ENCODE results near the gene CFAP410. TPM values are rescaled to one million over a fixed set of nuclear protein-coding genes. Genes with fewer than 3 reads are reported as not detected.
A peak's percentile ranks its signal among the peaks of the same experiment; 100 is the strongest.

CFAP410 gene
- total and polyA plus RNA-seq, 2 of the 13 experiments (the other 11 are each of a cell fraction or from before 2014, with no cell fraction given), result 8.0 to 20.1 TPM

DNA sequence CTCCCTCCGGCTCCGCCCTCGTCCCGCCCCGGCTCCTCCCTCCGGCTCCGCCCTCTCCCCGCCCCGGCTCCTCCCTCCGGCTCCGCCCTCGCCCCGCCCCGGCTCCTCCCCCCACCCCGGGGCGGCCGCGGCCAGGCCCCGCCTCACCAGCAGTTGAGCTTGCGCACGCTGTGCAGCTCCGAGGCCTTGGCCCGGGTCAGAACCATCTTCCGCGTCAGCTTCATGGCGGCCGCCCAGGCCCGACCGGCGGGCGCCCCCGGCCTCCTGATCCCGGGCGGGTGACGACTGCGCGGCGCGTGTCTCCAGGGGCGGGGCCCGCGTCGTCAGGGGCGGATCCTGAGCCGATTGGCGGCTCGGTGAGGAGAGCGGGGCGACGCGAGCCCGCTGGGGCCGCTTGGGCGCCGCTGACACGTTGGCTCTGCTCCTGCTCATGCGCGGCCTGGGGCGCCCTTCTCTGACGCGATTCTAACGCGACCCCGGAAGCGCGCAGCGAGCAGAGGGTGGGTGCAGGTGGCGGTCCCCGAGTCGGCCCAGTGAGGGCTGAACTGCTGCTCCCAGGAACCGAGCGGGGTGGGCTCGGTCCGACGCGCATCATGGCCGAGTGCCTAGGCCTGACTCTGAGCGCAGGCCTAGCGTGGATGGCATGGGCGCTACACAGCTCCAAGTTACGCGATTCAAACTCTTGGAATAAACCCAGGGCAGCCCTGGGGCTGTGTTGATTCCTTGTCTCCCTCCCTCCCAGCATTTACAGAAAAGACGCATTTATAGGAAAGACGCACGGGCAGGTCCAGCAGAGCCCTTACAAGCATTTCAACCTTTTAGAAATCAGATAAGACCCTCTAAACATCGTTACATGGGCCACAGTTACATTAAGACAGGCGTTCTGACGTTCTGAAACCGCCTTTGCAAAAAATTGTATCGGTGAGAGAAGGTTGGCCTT, at the start of gene CFAP410 (continued):
- TF ChIP-seq ZNF282 (IDR thresholded peaks at IDR 0.05; ENCODE audit: partially characterized antibody) (no peak), POGZ (CRISPR knock-in tag; IDR thresholded peaks at IDR 0.05) (peak; percentile 90), ZNF607 (CRISPR knock-in tag; IDR thresholded peaks at IDR 0.05; ENCODE audit: borderline replicate concordance) (peak; percentile 64), ZNF614 (CRISPR knock-in tag; IDR thresholded peaks at IDR 0.05; ENCODE audit: borderline replicate concordance) (peak; percentile 73; the same call in 1 of the 2 replicates), TCF12 (IDR thresholded peaks at IDR 0.05) (no peak), TCF12 (CRISPR knock-in tag; IDR thresholded peaks at IDR 0.05) (no peak; the same call in 1 of the 2 replicates), ZSCAN22 (CRISPR knock-in tag; IDR thresholded peaks at IDR 0.05) (peak; percentile 40; the same call in 1 of the 2 replicates), FIP1L1 (IDR thresholded peaks at IDR 0.05; ENCODE audit: borderline replicate concordance, insufficient read depth, low read depth, low read length) (no peak; the same call in 1 of the 2 replicates), ZNF354B (CRISPR knock-in tag; IDR thresholded peaks at IDR 0.05) (no peak), CSRNP2 (CRISPR knock-in tag; conservative IDR thresholded peaks at IDR 0.05; ENCODE audit: low read depth) (no peak), GZF1 (CRISPR knock-in tag; IDR thresholded peaks at IDR 0.05) (no peak), NCOR1 (IDR thresholded peaks at IDR 0.05; ENCODE audit: borderline replicate concordance, low read length) (0 out of 2 replicates have a peak, but pooled peaks have one; percentile 13), PHF5A (CRISPR knock-in tag; IDR thresholded peaks at IDR 0.05; ENCODE audit: low read depth, unreplicated experiment) (no peak), ZNF547 (CRISPR knock-in tag; IDR thresholded peaks at IDR 0.05) (peak; percentile 88), ZBTB25 (CRISPR knock-in tag; IDR thresholded peaks at IDR 0.05) (peak; percentile 73; the same call in 1 of the 2 replicates), NFIB (CRISPR knock-in tag; IDR thresholded peaks at IDR 0.05; ENCODE audit: borderline replicate concordance) (no peak), GATAD1 (CRISPR knock-in tag; IDR thresholded peaks at IDR 0.05) (peak; percentile 99), ZNF619 (CRISPR knock-in tag; IDR thresholded peaks at IDR 0.05) (no peak), SP5 (CRISPR knock-in tag; IDR thresholded peaks at IDR 0.05; ENCODE audit: borderline replicate concordance, low read depth) (no peak), SIN3A (IDR thresholded peaks at IDR 0.05; ENCODE audit: borderline replicate concordance, low read depth, low read length) (peak; percentile 98; the same call in 1 of the 2 replicates)
- TF ChIP-seq, protein P1, sequence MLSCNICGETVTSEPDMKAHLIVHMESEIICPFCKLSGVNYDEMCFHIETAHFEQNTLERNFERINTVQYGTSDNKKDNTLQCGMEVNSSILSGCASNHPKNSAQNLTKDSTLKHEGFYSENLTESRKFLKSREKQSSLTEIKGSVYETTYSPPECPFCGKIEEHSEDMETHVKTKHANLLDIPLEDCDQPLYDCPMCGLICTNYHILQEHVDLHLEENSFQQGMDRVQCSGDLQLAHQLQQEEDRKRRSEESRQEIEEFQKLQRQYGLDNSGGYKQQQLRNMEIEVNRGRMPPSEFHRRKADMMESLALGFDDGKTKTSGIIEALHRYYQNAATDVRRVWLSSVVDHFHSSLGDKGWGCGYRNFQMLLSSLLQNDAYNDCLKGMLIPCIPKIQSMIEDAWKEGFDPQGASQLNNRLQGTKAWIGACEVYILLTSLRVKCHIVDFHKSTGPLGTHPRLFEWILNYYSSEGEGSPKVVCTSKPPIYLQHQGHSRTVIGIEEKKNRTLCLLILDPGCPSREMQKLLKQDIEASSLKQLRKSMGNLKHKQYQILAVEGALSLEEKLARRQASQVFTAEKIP (CRISPR knock-in tag; IDR thresholded peaks at IDR 0.05; ENCODE audit: borderline replicate concordance), result no peak; the same call in 1 of the 2 replicates
- TF ChIP-seq, protein P2, sequence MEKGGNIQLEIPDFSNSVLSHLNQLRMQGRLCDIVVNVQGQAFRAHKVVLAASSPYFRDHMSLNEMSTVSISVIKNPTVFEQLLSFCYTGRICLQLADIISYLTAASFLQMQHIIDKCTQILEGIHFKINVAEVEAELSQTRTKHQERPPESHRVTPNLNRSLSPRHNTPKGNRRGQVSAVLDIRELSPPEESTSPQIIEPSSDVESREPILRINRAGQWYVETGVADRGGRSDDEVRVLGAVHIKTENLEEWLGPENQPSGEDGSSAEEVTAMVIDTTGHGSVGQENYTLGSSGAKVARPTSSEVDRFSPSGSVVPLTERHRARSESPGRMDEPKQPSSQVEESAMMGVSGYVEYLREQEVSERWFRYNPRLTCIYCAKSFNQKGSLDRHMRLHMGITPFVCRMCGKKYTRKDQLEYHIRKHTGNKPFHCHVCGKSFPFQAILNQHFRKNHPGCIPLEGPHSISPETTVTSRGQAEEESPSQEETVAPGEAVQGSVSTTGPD (CRISPR knock-in tag; IDR thresholded peaks at IDR 0.05), result no peak
